ENCODE results near the gene HHIPL1. TPM values are rescaled to one million over a fixed set of nuclear protein-coding genes. Genes with fewer than 3 reads are reported as not detected.

HHIPL1 gene
- 2.6 and 2.9 TPM in 2 replicates for total RNA-seq (2021)
- long read RNA-seq, partial matches to known transcripts: 2 of 3 reads
- long read RNA-seq, other reads (novel, unspliced or antisense): 0 of 3 reads

- H3K4me2 ChIP-seq (ENCODE audit: insufficient read depth, insufficient read length, low read length): peak within 1 kb of the TSS; percentile 42
- 0 out of 3 replicates have a peak, but pooled peaks have one; percentile 14 for TF ChIP-seq CTCF (conservative IDR thresholded peaks at IDR 0.05)
- H2AFZ ChIP-seq (ENCODE audit: low read length): no peak within 1 kb of the TSS
These were observed at the start of gene HHIPL1 for GRCh38 chr14:99644723-99645544. TSS of gene HHIPL1 (plus strand) at chr14:99645129. CDS start at chr14:99645208, 79 bp downstream.

More at GRCh38 chr14:99644723-99645544, at the start of gene HHIPL1:
- Histone ChIP-seq H2AK5ac (ENCODE audit: insufficient read length, low read length) (no peak within 1 kb of the TSS), H3K14ac (ENCODE audit: insufficient read depth, low read length) (peak within 1 kb of the TSS; percentile 26; the same call in 1 of the 2 replicates), H3K4ac (ENCODE audit: low read depth, low read length) (no peak within 1 kb of the TSS), H3K79me1 (ENCODE audit: insufficient read depth, low read depth, low read length, poor library complexity, severe bottlenecking) (no peaks in the 10 kb centered on the region), H2BK20ac (ENCODE audit: low read depth, low read length, poor library complexity, severe bottlenecking) (no peak within 1 kb of the TSS), H4K20me1 (ENCODE audit: control insufficient read depth, insufficient read depth, insufficient read length) (no peaks in the 10 kb centered on the region), H3K27ac (ENCODE audit: insufficient read length, low read depth, low read length) (no peak within 1 kb of the TSS), H3T11ph (ENCODE audit: low read length) (no peak within 1 kb of the TSS), H3K23me2 (ENCODE audit: insufficient read length, low read depth, low read length, poor library complexity, severe bottlenecking) (peaks cover 4% of the 10 kb centered on the region), H3K18ac (ENCODE audit: insufficient read length, low read depth, low read length) (peak within 1 kb of the TSS; percentile 24), H3K4me1 (ENCODE audit: insufficient read depth, low read length) (no peaks in the 10 kb centered on the region), H3K56ac (ENCODE audit: insufficient read length, low read depth, low read length) (no peak within 1 kb of the TSS), H2BK120ac (ENCODE audit: low read depth, low read length, poor library complexity, severe bottlenecking) (no peak within 1 kb of the TSS), H2BK15ac (ENCODE audit: low read depth, low read length) (no peak within 1 kb of the TSS), H3K27me3 (ENCODE audit: insufficient read depth, low read length) (no peaks in the 10 kb centered on the region; the same call in 1 of the 2 replicates), H3K79me2 (ENCODE audit: insufficient read depth, low read length) (no peaks in the 10 kb centered on the region), H2BK12ac (ENCODE audit: insufficient read length, low read depth, low read length) (no peak within 1 kb of the TSS), H3K9ac (ENCODE audit: extremely low read depth, insufficient read length, low read length) (no peak within 1 kb of the TSS), H4K8ac (replicated peaks; ENCODE audit: insufficient read length, low read depth, low read length) (no peak within 1 kb of the TSS), H3K23ac (ENCODE audit: insufficient read length, low read depth, low read length) (no peak within 1 kb of the TSS), H4K5ac (ENCODE audit: insufficient read length, low read depth, low read length) (no peak within 1 kb of the TSS), H2BK5ac (ENCODE audit: insufficient read length, low read length) (no peak within 1 kb of the TSS), H3K9me3 (ENCODE audit: control insufficient read depth, low read depth, low read length) (no peaks in the 10 kb centered on the region), H4K91ac (ENCODE audit: insufficient read length, low read depth, low read length) (no peak within 1 kb of the TSS)
- Mint-ChIP-seq H3K27ac (no peak within 1 kb of the TSS), H3K4me1 (peaks cover 6 to 13% of the 10 kb centered on the region in 2 experiments), H3K9me3 (no peaks in the 10 kb centered on the region), H3K27me3 (ENCODE audit: low read depth) (peaks cover 34% of the 10 kb centered on the region), H3K36me3 (ENCODE audit: insufficient read depth in 1 of 3, low read depth in 3 of 3) (no peaks in the 10 kb centered on the region), H3K4me3 (peak within 1 kb of the TSS; percentile 55 to 73)
- DNase-seq: no peak
- no CpG with 5 or more reads among the region's 91 CpGs for WGBS (ENCODE audit: extremely low coverage, insufficient read length, low lambda C conversion rate)

Measured in H9 (cell line).